Measurements from ENCODE around the gene KIF21B.
A peak's percentile ranks its signal among the peaks of the same experiment; 100 is the strongest.

The KIF21B gene

GRCh38 chr1:201059401-201059800, 35.9 kb upstream of the KIF21B start:
- TF ChIP-seq ZFX (IDR thresholded peaks at IDR 0.05; ENCODE audit: borderline replicate concordance), result no peak
- TF ChIP-seq CTCF (IDR thresholded peaks at IDR 0.05), result no peak

GRCh38 chr1:201054091-201054543, 30.6 kb upstream of the KIF21B start:
- H3K27ac ChIP-seq, result no peak overlapping the region
- no peak for TF ChIP-seq CTCF (IDR thresholded peaks at IDR 0.05)
- TF ChIP-seq ZFX (IDR thresholded peaks at IDR 0.05; ENCODE audit: borderline replicate concordance), result no peak

More at GRCh38 chr1:201059401-201059800, 35.9 kb upstream of the KIF21B start:
- H3K27ac ChIP-seq, result no peak overlapping the region

- peak; percentile 15; the same call in 1 of the 2 replicates for TF ChIP-seq CTCF (IDR thresholded peaks at IDR 0.05)
- TF ChIP-seq ZFX (IDR thresholded peaks at IDR 0.05; ENCODE audit: borderline replicate concordance), result no peak
- H3K27ac ChIP-seq, result no peak overlapping the region
These were observed 29.8 kb upstream of the KIF21B start for GRCh38 chr1:201053155-201053860.

GRCh38 chr1:201051399-201051798, 27.9 kb upstream of the KIF21B start:
- TF ChIP-seq ZFX (IDR thresholded peaks at IDR 0.05; ENCODE audit: borderline replicate concordance) (no peak), CTCF (IDR thresholded peaks at IDR 0.05) (no peak)
- no peak overlapping the region for H3K27ac ChIP-seq

GRCh38 chr1:201050515-201051277, 27.2 kb upstream of the KIF21B start:
- H3K27ac ChIP-seq, result no peak overlapping the region
- TF ChIP-seq ZFX (IDR thresholded peaks at IDR 0.05; ENCODE audit: borderline replicate concordance) (no peak), CTCF (IDR thresholded peaks at IDR 0.05) (no peak)

- H3K27ac ChIP-seq, result no peak overlapping the region
- no peak for TF ChIP-seq ZFX (IDR thresholded peaks at IDR 0.05; ENCODE audit: borderline replicate concordance)
- no peak for TF ChIP-seq CTCF (IDR thresholded peaks at IDR 0.05)
These were observed 25.8 kb upstream of the KIF21B start for GRCh38 chr1:201049248-201049831.
